Kidney epithelial cell (primary cell): ENCODE results near the gene LRRC49. TPM values are rescaled to one million over a fixed set of nuclear protein-coding genes. Genes with fewer than 3 reads are reported as not detected.

Experiments
- DNase-seq: peaks from one replicate; pipeline ENCODE4 v3.0.0-alpha.2; 2010; ENCODE audit warnings: low read depth
- H3K27me3 ChIP-seq: 2 replicates; pipeline ENCODE4 v1.6.0; 2011; ENCODE audit warnings: low read length; ENCODE audit not compliant: control insufficient read depth, insufficient read depth
- H3K36me3 ChIP-seq: 2 replicates; pipeline ENCODE4 v1.5.1; 2011; ENCODE audit warnings: low read length; ENCODE audit not compliant: control insufficient read depth, insufficient read depth
- H3K4me3 ChIP-seq: 2 replicates; pipeline ENCODE4 v1.5.1; 2011; ENCODE audit warnings: low read depth, mild to moderate bottlenecking, control low read depth, low read length
- CTCF ChIP-seq: IDR thresholded peaks from 2 replicates; pipeline ENCODE4 v1.5.1; 2011; ENCODE audit warnings: mild to moderate bottlenecking, moderate library complexity, low read length, control low read depth, inconsistent platforms; ENCODE audit not compliant: insufficient read depth, poor library complexity, severe bottlenecking
- total RNA-seq: library from RNA; depleted of rRNA; stranded (reverse); fragments of >200 nt; gene quantifications from 2 replicates; pipeline ENCODE4 v1.2.3, GENCODE V29; 2015

Gene LRRC49
- total RNA-seq, 1 donor from 2014 or later = 62.0 TPM

- no peaks in the 10 kb centered on the region for H3K36me3 ChIP-seq
- no peak for DNase-seq
- H3K4me3 ChIP-seq = peak overlapping the region; percentile 72
- no peaks in the 10 kb centered on the region for H3K27me3 ChIP-seq
- TF ChIP-seq CTCF = no peak
Measured at GRCh38 chr15:70853318-70853972, 39.2 kb upstream of the LRRC49 start.

- Histone ChIP-seq H3K27me3 (no peaks in the 10 kb centered on the region), H3K4me3 (peak within 1 kb of the TSS; percentile 72), H3K36me3 (no peaks in the 10 kb centered on the region)
- TF ChIP-seq CTCF = no peak
- no peak for DNase-seq
Measured at GRCh38 chr15:70853973-70854665, 38.5 kb upstream of the LRRC49 start, which contains the start of gene LARP6. TSS of gene LARP6 (minus strand) at chr15:70854157. CDS start at chr15:70854088, 69 bp downstream.

- Histone ChIP-seq H3K36me3 (no peaks in the 10 kb centered on the region), H3K4me3 (peak overlapping the region; percentile 72)
- DNase-seq = no peak
Measured at GRCh38 chr15:70854666-70854976, 38.0 kb upstream of the LRRC49 start.

GRCh38 chr15:70855764-70856163 lies 36.9 kb upstream of the LRRC49 start:
- Histone ChIP-seq H3K4me3 (no peak overlapping the region), H3K27me3 (no peaks in the 10 kb centered on the region), H3K36me3 (no peaks in the 10 kb centered on the region)
- no peak for TF ChIP-seq CTCF
- no peak for DNase-seq

More at GRCh38 chr15:70854666-70854976, 38.0 kb upstream of the LRRC49 start:
- peak; percentile 6 for TF ChIP-seq CTCF
- H3K27me3 ChIP-seq = no peaks in the 10 kb centered on the region

- H3K36me3 ChIP-seq = no peaks in the 10 kb centered on the region
- no peak for DNase-seq
- no peaks in the 10 kb centered on the region for H3K27me3 ChIP-seq
- H3K4me3 ChIP-seq = no peak overlapping the region
- no peak for TF ChIP-seq CTCF
Measured at GRCh38 chr15:70856177-70856883, 36.3 kb upstream of the LRRC49 start.
